Renal cortical epithelial cell (primary cell): ENCODE data around the gene LRRTM3. TPM values are rescaled to one million over a fixed set of nuclear protein-coding genes. Genes with fewer than 3 reads are reported as not detected.

Experiments used
- DNase-seq: peaks from one replicate; pipeline ENCODE4 v3.0.0-alpha.2; 2011; ENCODE audit warnings: low read depth
- total RNA-seq: library from RNA; depleted of rRNA; stranded (reverse); fragments of >200 nt; gene quantifications from 2 replicates; pipeline ENCODE4 v1.2.3, GENCODE V29; 2014

LRRTM3 gene
- total RNA-seq: not detected in 2 replicates

GRCh38 chr10:66925896-66926715 lies at the start of gene LRRTM3:
LRRTM3 (plus strand) TSS chr10:66926036.
- peak; percentile 79 for DNase-seq

GRCh38 chr10:66877361-66877760 lies 48.5 kb upstream of the LRRTM3 start:
- no peak for DNase-seq

GRCh38 chr10:66880292-66880691 lies 45.5 kb upstream of the LRRTM3 start:
- no peak for DNase-seq

DNA sequence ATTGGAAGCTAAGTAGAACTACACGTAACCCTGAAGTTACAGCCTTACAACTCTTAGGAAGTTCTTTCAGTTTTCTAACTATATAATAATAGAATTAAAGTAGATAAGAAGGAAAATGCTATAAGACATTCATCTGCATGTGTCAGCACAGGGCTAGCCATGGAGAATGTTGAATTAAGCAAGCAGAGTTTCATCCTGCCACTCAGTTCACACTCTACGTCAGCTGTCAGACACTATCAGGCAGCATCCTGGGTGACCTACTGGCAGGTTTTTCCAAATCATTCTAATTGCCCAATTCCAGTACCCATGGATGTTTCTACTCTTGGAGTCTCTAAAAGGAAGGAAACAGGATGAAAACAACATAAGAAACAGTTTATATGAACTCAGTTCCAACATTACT lies 45.0 kb upstream of the LRRTM3 start:
- DNase-seq: no peak

GRCh38 chr10:66881814-66882213 lies 44.0 kb upstream of the LRRTM3 start:
- DNase-seq: no peak

DNA sequence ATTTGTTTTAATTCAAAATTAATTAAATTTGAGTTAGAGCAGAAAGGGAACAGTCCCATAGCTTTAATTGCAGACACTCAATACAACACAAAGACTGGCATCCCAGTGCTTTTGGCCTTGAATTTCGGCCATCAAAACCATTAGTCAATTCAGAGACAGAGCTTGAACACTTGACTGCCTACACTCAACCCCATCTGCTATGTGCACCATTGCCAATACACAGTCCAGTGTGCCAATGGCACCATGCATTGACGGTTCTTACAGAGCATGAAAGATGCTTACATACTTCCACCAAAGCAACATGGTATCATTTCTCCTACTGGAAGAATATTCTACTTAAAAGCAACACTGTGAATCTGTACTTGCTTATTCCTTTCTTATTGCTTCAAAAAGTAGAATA lies 43.6 kb upstream of the LRRTM3 start:
- no peak for DNase-seq

GRCh38 chr10:66886848-66887247 lies 39.0 kb upstream of the LRRTM3 start:
- DNase-seq: no peak

DNA sequence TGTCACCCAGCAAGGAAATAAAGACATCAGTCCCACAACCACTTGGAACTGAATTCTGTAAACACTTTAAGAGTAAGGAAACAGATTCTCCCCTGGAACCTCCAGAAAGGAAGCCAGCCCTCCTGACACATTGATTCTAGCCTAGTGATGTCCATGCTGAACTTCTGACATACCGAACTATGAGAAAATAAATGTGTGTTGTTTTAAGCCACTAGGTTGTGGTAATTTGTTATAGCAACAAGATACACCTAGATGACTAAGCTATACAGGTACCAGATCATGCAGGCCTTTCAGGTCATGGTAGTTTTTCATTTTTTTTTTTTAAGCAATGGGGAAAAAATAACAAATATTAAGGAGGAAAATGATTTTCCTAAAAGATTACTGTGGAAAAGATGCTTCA lies 37.6 kb upstream of the LRRTM3 start:
- peak; percentile 22 for DNase-seq

GRCh38 chr10:66892871-66893270 lies 33.0 kb upstream of the LRRTM3 start:
- no peak for DNase-seq

GRCh38 chr10:66910671-66911070 lies 15.2 kb upstream of the LRRTM3 start:
- DNase-seq: no peak

- DNase-seq: no peak
These were observed 9.8 kb upstream of the LRRTM3 start for GRCh38 chr10:66916030-66916429.

- DNase-seq: no peak
These were observed 8.7 kb upstream of the LRRTM3 start for GRCh38 chr10:66917104-66917503.

- no peak for DNase-seq
These were observed 6.6 kb upstream of the LRRTM3 start for GRCh38 chr10:66919248-66919647.

DNA sequence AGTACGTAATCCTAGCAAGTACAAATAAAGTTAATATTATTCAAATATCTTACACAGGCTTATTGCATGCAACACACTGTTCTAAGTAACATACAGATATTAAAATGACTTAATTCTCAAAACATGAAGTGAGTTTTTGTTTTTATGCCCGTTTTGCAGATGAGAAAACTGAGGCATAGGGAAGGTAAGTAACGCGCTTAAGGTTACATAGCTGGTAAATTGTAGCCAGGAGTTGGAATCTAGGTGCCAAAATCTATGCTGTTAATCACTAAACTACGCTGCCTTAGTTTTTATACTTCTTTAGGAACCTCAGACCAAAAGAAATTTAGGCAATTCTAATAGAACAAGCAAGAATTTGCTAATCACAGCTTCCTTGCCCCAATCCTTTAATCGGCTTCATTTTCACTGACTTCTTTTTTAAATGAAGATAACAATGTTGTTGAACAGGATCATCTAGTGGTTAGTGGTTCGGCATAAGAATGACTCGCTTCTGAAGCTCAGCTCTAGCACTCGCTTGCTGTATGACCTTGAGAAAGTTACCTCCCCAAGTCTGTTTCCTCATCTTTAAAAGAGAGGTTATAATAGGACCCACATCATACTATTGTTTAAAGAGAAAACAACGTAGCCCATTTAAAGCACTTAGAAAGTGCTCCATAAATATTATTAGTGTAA lies 1.0 kb upstream of the LRRTM3 start:
- no peak for DNase-seq

GRCh38 chr10:66925373-66925772 lies 463 bp upstream of the LRRTM3 start:
- no peak for DNase-seq

GRCh38 chr10:66926841-66927240 lies 1.0 kb downstream of the LRRTM3 start:
- no peak for DNase-seq

DNA sequence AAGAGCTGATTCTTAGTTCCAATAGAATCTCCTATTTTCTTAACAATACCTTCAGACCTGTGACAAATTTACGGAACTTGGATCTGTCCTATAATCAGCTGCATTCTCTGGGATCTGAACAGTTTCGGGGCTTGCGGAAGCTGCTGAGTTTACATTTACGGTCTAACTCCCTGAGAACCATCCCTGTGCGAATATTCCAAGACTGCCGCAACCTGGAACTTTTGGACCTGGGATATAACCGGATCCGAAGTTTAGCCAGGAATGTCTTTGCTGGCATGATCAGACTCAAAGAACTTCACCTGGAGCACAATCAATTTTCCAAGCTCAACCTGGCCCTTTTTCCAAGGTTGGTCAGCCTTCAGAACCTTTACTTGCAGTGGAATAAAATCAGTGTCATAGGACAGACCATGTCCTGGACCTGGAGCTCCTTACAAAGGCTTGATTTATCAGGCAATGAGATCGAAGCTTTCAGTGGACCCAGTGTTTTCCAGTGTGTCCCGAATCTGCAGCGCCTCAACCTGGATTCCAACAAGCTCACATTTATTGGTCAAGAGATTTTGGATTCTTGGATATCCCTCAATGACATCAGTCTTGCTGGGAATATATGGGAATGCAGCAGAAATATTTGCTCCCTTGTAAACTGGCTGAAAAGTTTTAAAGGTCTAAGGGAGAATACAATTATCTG lies 1.6 kb downstream of the LRRTM3 start:
- DNase-seq: no peak

GRCh38 chr10:66927971-66928770 lies 2.3 kb downstream of the LRRTM3 start:
- DNase-seq: no peak

GRCh38 chr10:66928776-66929175 lies 2.9 kb downstream of the LRRTM3 start:
- no peak for DNase-seq

DNA sequence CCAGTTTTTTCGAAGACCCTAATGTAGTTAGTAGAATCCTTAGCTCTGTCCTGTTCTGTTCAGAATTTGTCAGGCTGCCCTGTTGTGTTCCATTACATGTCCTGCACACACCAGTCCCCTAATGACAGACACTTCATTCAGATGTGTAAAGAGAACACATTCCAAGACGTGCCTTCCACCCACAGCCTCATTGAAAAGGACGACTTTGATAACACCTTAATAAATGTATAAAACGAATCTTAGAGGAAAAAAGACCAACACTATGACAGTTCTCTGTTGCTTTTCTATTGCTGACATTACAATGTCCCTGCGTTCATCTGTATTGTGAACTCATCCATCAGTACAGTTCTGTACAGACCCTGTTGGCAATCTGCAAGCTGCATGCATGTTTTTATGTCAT lies 3.5 kb downstream of the LRRTM3 start:
- DNase-seq: no peak

- DNase-seq: peak; percentile 70
These were observed 5.6 kb downstream of the LRRTM3 start for GRCh38 chr10:66931340-66931948.

GRCh38 chr10:66931949-66932343 lies 6.1 kb downstream of the LRRTM3 start:
- no peak for DNase-seq
